ENCODE measurements around the gene HK3.

GRCh38 chr5:176880366-176881020 lies 18.7 kb downstream of the HK3 start:
- no peak for TF ChIP-seq CTCF (IDR thresholded peaks at IDR 0.05)
- no peak for TF ChIP-seq POLR2A (IDR thresholded peaks at IDR 0.05)

Measured in right lobe of liver (tissue), 4 donors.